Ishikawa (cell line): ENCODE results near the gene N4BP3.

Experiments used
- CREB1 ChIP-seq: IDR thresholded peaks from 2 replicates; pipeline ENCODE4 v1.6.1; 2012; ENCODE audit warnings: low read depth
- EGR1 ChIP-seq: IDR thresholded peaks from 2 replicates; pipeline ENCODE4 v1.6.1; 2012
- EP300 ChIP-seq: IDR thresholded peaks from 2 replicates; pipeline ENCODE4 v1.6.1; 2012; ENCODE audit warnings: borderline replicate concordance
- FOXM1 ChIP-seq: IDR thresholded peaks from 2 replicates; pipeline ENCODE4 v1.6.1; 2012; ENCODE audit warnings: low read depth, borderline replicate concordance
- RAD21 ChIP-seq: IDR thresholded peaks from 2 replicates; pipeline ENCODE4 v1.6.1; 2012; ENCODE audit warnings: low read depth
- TAF1 ChIP-seq: IDR thresholded peaks from 2 replicates; pipeline ENCODE4 v1.6.1; 2012; ENCODE audit warnings: low read depth, mild to moderate bottlenecking
- TEAD4 ChIP-seq: IDR thresholded peaks from 2 replicates; pipeline ENCODE4 v1.6.1; 2012
- YY1 ChIP-seq: IDR thresholded peaks from 2 replicates; pipeline ENCODE4 v1.6.1; 2012; ENCODE audit warnings: low read depth
- TF ChIP-seq, protein P1 (sequence below): IDR thresholded peaks from 2 replicates; pipeline ENCODE4 v1.6.1; 2012

DNA sequence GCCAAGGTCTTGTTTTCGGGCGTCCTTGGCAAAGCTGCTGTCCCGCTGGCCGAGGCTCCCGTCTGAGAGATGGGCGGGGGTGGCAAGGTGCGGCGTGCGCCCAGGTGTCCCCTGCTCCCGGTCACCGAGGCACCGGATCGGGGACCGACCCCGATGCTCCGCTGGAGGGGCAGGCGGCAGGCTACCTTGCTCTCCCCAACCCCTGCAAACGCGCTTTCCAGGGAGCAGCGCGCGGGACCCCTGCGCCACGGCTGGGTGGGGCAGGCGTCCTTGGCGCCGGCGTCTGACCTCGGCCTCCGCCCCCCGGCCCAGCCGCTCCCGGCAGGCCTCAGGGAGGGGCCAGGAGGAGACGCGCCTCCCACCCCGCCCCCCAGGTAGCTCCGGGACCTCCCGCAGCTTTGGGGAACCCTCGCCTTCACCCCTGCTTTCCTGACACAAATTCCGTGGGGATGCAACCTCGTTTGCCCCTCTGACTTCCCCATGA, 551 bp downstream of the N4BP3 start:
- TF ChIP-seq EP300, result no peak
- no peak for TF ChIP-seq CREB1
- TF ChIP-seq, protein P1, sequence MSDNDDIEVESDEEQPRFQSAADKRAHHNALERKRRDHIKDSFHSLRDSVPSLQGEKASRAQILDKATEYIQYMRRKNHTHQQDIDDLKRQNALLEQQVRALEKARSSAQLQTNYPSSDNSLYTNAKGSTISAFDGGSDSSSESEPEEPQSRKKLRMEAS, result no peak
- no peak for TF ChIP-seq RAD21
- TF ChIP-seq YY1, result no peak
- no peak for TF ChIP-seq FOXM1
- no peak for TF ChIP-seq TAF1
- TF ChIP-seq TEAD4, result no peak
- TF ChIP-seq EGR1, result no peak
